ENCODE results near the gene CTPS1.

The CTPS1 gene

DNA sequence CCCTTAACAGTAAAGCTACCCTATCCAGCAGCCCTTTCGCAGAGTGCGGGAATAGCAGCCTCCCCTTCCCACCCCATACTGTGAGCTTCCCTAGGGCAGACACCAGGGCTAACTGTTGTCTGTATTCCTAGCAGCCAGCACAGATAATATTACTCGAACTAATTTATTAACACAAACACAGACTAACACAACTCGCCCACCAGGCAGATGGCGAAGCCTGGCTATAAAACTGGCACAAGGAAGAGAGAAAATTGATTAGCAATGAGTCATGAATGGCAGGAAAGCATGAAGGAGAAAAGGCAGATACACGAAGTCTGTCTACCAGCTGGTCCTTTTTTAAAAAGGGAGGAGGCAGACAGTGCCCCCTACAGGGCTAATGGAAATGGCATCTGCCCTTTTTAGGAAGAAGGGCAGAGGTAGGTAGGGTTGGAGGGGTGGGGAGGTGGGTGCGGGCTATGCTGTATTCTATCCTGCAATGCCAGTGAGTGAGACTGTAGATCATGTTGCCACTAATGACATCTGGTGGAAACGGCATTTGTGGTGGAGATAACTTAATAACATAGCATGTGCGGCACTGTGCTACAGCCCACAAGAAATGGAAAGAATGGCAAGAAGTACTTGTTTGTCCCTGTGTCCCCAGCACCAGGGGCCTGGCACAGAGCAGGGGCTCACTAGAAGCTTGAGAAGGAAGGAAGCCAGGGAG lies 30.6 kb upstream of the CTPS1 start:
- peak; percentile 88 for DNase-seq
- H3K27me3 ChIP-seq (ENCODE audit: insufficient read depth, low read length, poor library complexity), result no peaks in the 10 kb centered on the region
- H3K56ac ChIP-seq (ENCODE audit: low read length), result peak overlapping the region; percentile 27
- no peaks in the 10 kb centered on the region for H3K79me2 ChIP-seq (ENCODE audit: control insufficient read depth, insufficient read depth, low read length)
- no peak overlapping the region for H3K4me3 ChIP-seq (ENCODE audit: low read length)
- no peaks in the 10 kb centered on the region for H3K4me1 ChIP-seq (ENCODE audit: control insufficient read depth, low read depth, low read length)
- no peak overlapping the region for H2BK15ac ChIP-seq (replicated peaks; ENCODE audit: low read depth)
- no peak overlapping the region for H4K8ac ChIP-seq (ENCODE audit: low read depth, low read length)
- H3K79me1 ChIP-seq (ENCODE audit: low read length), result no peaks in the 10 kb centered on the region
- H3K9ac ChIP-seq (ENCODE audit: low read length), result no peak overlapping the region
- H2BK120ac ChIP-seq (ENCODE audit: low read depth, low read length), result no peak overlapping the region
- H3K23ac ChIP-seq (ENCODE audit: low read length), result no peak overlapping the region
- H2BK5ac ChIP-seq (ENCODE audit: low read length), result no peak overlapping the region
- no CpG with 5 or more reads among the region's 9 CpGs for WGBS (ENCODE audit: extremely low coverage, insufficient coverage, low lambda C conversion rate)
- no peak overlapping the region for H3K18ac ChIP-seq (ENCODE audit: low read length)
- H3K27ac ChIP-seq (ENCODE audit: low read depth, low read length), result no peak overlapping the region
- no peak overlapping the region for H3K4me2 ChIP-seq (ENCODE audit: low read length)
- no peak overlapping the region for H4K5ac ChIP-seq (ENCODE audit: low read length)
- H3K4ac ChIP-seq (ENCODE audit: low read depth, low read length), result no peak overlapping the region
- no peak overlapping the region for H2AK5ac ChIP-seq (ENCODE audit: low read length)
- no peaks in the 10 kb centered on the region for H3K36me3 ChIP-seq (ENCODE audit: control insufficient read depth, insufficient read depth, low read length)

DNA sequence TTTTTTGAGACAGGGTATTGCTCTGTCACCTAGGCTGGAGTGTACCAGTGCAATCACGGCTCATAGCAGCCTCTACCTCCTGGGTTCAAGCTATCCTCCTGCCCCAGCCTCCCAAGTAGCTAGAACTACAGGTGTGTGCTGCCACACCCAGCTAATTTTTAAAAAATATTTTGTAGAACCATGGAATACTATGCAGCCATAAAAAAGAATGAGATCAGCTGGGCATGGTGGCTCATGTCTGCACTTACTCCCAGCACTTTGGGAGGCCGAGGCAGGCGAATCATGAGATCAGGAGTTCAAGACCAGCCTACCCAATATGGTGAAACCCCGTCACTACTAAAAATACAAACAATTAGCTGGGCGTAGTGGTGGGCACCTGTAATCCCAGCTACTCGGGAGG lies 29.9 kb upstream of the CTPS1 start:
- Histone ChIP-seq H3K9ac (ENCODE audit: low read length) (no peak overlapping the region), H3K23ac (ENCODE audit: low read length) (no peak overlapping the region), H3K4ac (ENCODE audit: low read depth, low read length) (no peak overlapping the region), H3K27me3 (ENCODE audit: insufficient read depth, low read length, poor library complexity) (no peaks in the 10 kb centered on the region), H3K27ac (ENCODE audit: low read depth, low read length) (no peak overlapping the region), H3K56ac (ENCODE audit: low read length) (no peak overlapping the region), H2AK5ac (ENCODE audit: low read length) (no peak overlapping the region), H3K4me1 (ENCODE audit: control insufficient read depth, low read depth, low read length) (no peaks in the 10 kb centered on the region), H2BK120ac (ENCODE audit: low read depth, low read length) (no peak overlapping the region), H3K18ac (ENCODE audit: low read length) (no peak overlapping the region), H3K4me3 (ENCODE audit: low read length) (no peak overlapping the region), H3K79me1 (ENCODE audit: low read length) (no peaks in the 10 kb centered on the region), H3K36me3 (ENCODE audit: control insufficient read depth, insufficient read depth, low read length) (no peaks in the 10 kb centered on the region), H3K79me2 (ENCODE audit: control insufficient read depth, insufficient read depth, low read length) (no peaks in the 10 kb centered on the region), H3K4me2 (ENCODE audit: low read length) (no peak overlapping the region), H2BK5ac (ENCODE audit: low read length) (no peak overlapping the region), H2BK15ac (replicated peaks; ENCODE audit: low read depth) (no peak overlapping the region), H4K8ac (ENCODE audit: low read depth, low read length) (no peak overlapping the region), H4K5ac (ENCODE audit: low read length) (no peak overlapping the region)
- DNase-seq, result no peak
- no CpG with 5 or more reads among the region's 6 CpGs for WGBS (ENCODE audit: extremely low coverage, insufficient coverage, low lambda C conversion rate)

DNA sequence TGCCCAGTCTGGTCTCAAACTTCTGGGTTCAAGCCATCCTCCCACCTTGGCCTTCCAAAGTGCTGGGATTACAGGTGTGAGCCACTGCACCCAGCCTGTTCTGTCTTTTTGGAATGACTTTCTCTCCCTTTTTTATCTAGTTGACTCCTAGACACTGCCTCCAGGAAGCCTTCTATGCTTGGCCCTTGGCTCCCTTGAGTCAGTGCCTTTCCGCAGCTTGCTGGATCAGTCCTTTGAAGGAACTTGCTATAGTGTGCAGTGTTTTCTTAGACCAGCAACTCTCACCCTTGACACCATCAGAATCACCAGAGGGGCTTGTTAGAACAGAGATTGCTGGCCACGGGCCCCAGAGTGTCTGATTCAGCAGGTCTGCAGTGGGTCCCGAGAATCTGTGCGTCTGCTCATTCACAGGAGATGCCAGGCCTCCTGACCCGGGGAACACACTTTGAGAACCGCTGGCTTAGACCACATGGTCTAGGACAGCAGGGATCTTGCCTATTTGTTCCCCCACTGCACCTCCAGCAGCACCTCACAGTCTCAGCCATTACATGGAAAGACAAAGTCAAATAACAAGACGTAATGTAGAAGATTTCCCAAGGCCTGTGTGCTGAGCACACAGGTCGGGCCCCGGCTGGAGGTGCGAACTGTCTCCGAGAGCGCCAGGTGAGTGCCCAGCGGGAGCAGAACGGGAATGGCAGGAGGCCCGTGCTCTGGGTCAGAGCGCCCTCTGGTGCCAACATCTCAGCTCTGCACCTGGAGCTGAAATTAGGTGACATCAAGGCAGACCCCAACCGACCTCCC lies 27.4 kb upstream of the CTPS1 start:
- no peak overlapping the region for H3K23ac ChIP-seq (ENCODE audit: low read length)
- H4K8ac ChIP-seq (ENCODE audit: low read depth, low read length), result no peak overlapping the region
- no peaks in the 10 kb centered on the region for H3K27me3 ChIP-seq (ENCODE audit: insufficient read depth, low read length, poor library complexity)
- H2BK5ac ChIP-seq (ENCODE audit: low read length), result no peak overlapping the region
- H3K56ac ChIP-seq (ENCODE audit: low read length), result no peak overlapping the region
- H3K36me3 ChIP-seq (ENCODE audit: control insufficient read depth, insufficient read depth, low read length), result no peaks in the 10 kb centered on the region
- H4K5ac ChIP-seq (ENCODE audit: low read length), result no peak overlapping the region
- no peak overlapping the region for H3K18ac ChIP-seq (ENCODE audit: low read length)
- no peak overlapping the region for H2AK5ac ChIP-seq (ENCODE audit: low read length)
- no peak overlapping the region for H2BK120ac ChIP-seq (ENCODE audit: low read depth, low read length)
- no peaks in the 10 kb centered on the region for H3K79me2 ChIP-seq (ENCODE audit: control insufficient read depth, insufficient read depth, low read length)
- DNase-seq, result peak; percentile 79
- no peaks in the 10 kb centered on the region for H3K79me1 ChIP-seq (ENCODE audit: low read length)
- no peaks in the 10 kb centered on the region for H3K4me1 ChIP-seq (ENCODE audit: control insufficient read depth, low read depth, low read length)
- H3K4ac ChIP-seq (ENCODE audit: low read depth, low read length), result no peak overlapping the region
- H3K9ac ChIP-seq (ENCODE audit: low read length), result no peak overlapping the region
- H2BK15ac ChIP-seq (replicated peaks; ENCODE audit: low read depth), result no peak overlapping the region
- H3K4me3 ChIP-seq (ENCODE audit: low read length), result no peak overlapping the region
- no peak overlapping the region for H3K4me2 ChIP-seq (ENCODE audit: low read length)
- no peak overlapping the region for H3K27ac ChIP-seq (ENCODE audit: low read depth, low read length)
- no CpG with 5 or more reads among the region's 17 CpGs for WGBS (ENCODE audit: extremely low coverage, insufficient coverage, low lambda C conversion rate)

DNA sequence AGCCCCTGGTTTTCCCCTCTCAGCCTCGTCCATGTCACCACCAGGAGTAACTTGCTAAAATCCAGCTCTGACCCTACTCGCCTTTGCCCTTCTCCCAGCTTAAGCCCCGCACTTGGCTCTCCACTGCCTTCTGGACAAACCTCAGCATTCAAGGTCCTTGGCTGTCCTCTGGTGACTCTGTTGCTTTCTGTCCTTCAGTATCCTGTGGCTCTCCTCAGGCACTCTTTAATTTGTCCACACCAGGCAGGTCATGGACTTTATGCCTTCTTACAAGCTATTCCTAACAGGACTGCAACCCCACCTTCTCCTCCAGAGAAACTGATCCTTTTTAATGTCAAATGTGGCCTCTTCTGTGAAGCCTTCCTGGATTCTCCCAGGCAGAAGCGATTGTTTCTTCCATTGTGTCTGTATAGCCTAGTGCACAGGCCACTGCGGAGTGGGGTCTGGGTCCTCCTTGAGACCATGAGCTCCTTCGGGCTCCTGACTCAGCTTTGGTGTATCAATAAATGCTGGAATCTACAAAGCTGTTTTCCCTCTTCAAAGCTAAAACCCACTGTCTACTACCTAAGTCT lies 26.7 kb upstream of the CTPS1 start:
- no peaks in the 10 kb centered on the region for H3K36me3 ChIP-seq (ENCODE audit: control insufficient read depth, insufficient read depth, low read length)
- no peaks in the 10 kb centered on the region for H3K4me1 ChIP-seq (ENCODE audit: control insufficient read depth, low read depth, low read length)
- no peak overlapping the region for H4K8ac ChIP-seq (ENCODE audit: low read depth, low read length)
- no peaks in the 10 kb centered on the region for H3K79me1 ChIP-seq (ENCODE audit: low read length)
- DNase-seq, result no peak
- H3K18ac ChIP-seq (ENCODE audit: low read length), result no peak overlapping the region
- H3K27ac ChIP-seq (ENCODE audit: low read depth, low read length), result no peak overlapping the region
- no CpG with 5 or more reads among the region's 6 CpGs for WGBS (ENCODE audit: extremely low coverage, insufficient coverage, low lambda C conversion rate)
- H3K56ac ChIP-seq (ENCODE audit: low read length), result no peak overlapping the region
- no peak overlapping the region for H2BK15ac ChIP-seq (replicated peaks; ENCODE audit: low read depth)
- no peak overlapping the region for H2BK120ac ChIP-seq (ENCODE audit: low read depth, low read length)
- H3K23ac ChIP-seq (ENCODE audit: low read length), result no peak overlapping the region
- no peak overlapping the region for H3K4me2 ChIP-seq (ENCODE audit: low read length)
- no peak overlapping the region for H2BK5ac ChIP-seq (ENCODE audit: low read length)
- no peak overlapping the region for H3K9ac ChIP-seq (ENCODE audit: low read length)
- H3K4me3 ChIP-seq (ENCODE audit: low read length), result no peak overlapping the region
- no peaks in the 10 kb centered on the region for H3K27me3 ChIP-seq (ENCODE audit: insufficient read depth, low read length, poor library complexity)
- H2AK5ac ChIP-seq (ENCODE audit: low read length), result no peak overlapping the region
- H3K79me2 ChIP-seq (ENCODE audit: control insufficient read depth, insufficient read depth, low read length), result no peaks in the 10 kb centered on the region
- no peak overlapping the region for H3K4ac ChIP-seq (ENCODE audit: low read depth, low read length)
- H4K5ac ChIP-seq (ENCODE audit: low read length), result no peak overlapping the region

DNA sequence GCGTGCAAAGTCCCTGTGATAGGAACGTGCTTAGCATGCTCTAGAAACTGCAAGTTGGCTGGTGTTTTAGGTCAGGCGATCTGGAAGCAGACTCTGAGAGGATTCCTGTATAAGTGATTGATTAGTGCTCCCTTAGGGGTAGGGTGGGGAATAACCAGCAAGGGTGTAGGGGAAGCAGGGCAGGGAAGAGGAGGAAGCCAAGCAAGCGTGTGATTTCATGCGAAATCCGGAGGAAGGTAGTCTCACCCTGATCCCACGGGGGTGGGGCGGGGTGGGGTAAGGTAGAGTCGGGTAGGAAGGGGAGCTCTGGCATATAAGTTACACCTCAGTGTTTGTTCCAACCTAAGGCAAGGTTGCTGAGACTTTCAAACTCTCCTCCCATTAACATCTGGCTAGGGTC lies 24.9 kb upstream of the CTPS1 start:
- no peaks in the 10 kb centered on the region for H3K4me1 ChIP-seq (ENCODE audit: control insufficient read depth, low read depth, low read length)
- H3K4me2 ChIP-seq (ENCODE audit: low read length), result no peak overlapping the region
- no peak overlapping the region for H4K5ac ChIP-seq (ENCODE audit: low read length)
- H3K56ac ChIP-seq (ENCODE audit: low read length), result no peak overlapping the region
- WGBS (ENCODE audit: extremely low coverage, insufficient coverage, low lambda C conversion rate), result no CpG with 5 or more reads among the region's 9 CpGs
- no peaks in the 10 kb centered on the region for H3K36me3 ChIP-seq (ENCODE audit: control insufficient read depth, insufficient read depth, low read length)
- no peaks in the 10 kb centered on the region for H3K27me3 ChIP-seq (ENCODE audit: insufficient read depth, low read length, poor library complexity)
- H3K9ac ChIP-seq (ENCODE audit: low read length), result no peak overlapping the region
- no peaks in the 10 kb centered on the region for H3K79me2 ChIP-seq (ENCODE audit: control insufficient read depth, insufficient read depth, low read length)
- H3K18ac ChIP-seq (ENCODE audit: low read length), result no peak overlapping the region
- H3K4ac ChIP-seq (ENCODE audit: low read depth, low read length), result no peak overlapping the region
- H3K27ac ChIP-seq (ENCODE audit: low read depth, low read length), result no peak overlapping the region
- no peak overlapping the region for H3K4me3 ChIP-seq (ENCODE audit: low read length)
- H2BK15ac ChIP-seq (replicated peaks; ENCODE audit: low read depth), result no peak overlapping the region
- H2BK5ac ChIP-seq (ENCODE audit: low read length), result no peak overlapping the region
- H2BK120ac ChIP-seq (ENCODE audit: low read depth, low read length), result no peak overlapping the region
- H3K79me1 ChIP-seq (ENCODE audit: low read length), result no peaks in the 10 kb centered on the region
- no peak overlapping the region for H3K23ac ChIP-seq (ENCODE audit: low read length)
- no peak overlapping the region for H2AK5ac ChIP-seq (ENCODE audit: low read length)
- H4K8ac ChIP-seq (ENCODE audit: low read depth, low read length), result no peak overlapping the region
- no peak for DNase-seq

Data from mesendoderm (in vitro differentiated cells).